A673 (cell line): ENCODE data around the gene IFFO2. TPM values are rescaled to one million over a fixed set of nuclear protein-coding genes. Genes with fewer than 3 reads are reported as not detected.

Experiments used
- BruUV-seq: library from RNA; stranded (reverse); fragments of 400-500 nt; replicated peaks from 2 replicates; lab custom pipeline; 2021; lab: Mats Ljungman, UMichigan
- CTCF ChIA-PET: fragments of 300-600 bp; sonication (Branson Sonifier 250); formaldehyde crosslinking; loops from one replicate; lab custom pipeline; 2022; ENCODE audit warnings: antibody characterized with exemption; lab: Charles Lee
- POLR2A ChIA-PET: fragments of 300-600 bp; sonication (Branson Sonifier 250); formaldehyde crosslinking; loops from one replicate; lab custom pipeline; 2022; ENCODE audit warnings: antibody characterized with exemption; ENCODE audit not compliant: low non-redundant PET; lab: Charles Lee
- DNase-seq: peaks from one replicate; pipeline ENCODE4 v3.0.0-alpha.2; 2015; ENCODE audit warnings: low spot score
- H3K27ac ChIP-seq: fragments of 200-600 bp; sonication (generic); 2 replicates; pipeline ENCODE4 v1.5.1; 2016; ENCODE audit warnings: mixed run types, low read depth, mild to moderate bottlenecking, mixed read lengths, antibody characterized with exemption, low read length; ENCODE audit not compliant: poor library complexity, severe bottlenecking
- H3K27me3 ChIP-seq: fragments of 200-600 bp; sonication (generic); replicated peaks from 2 replicates; pipeline ENCODE4 v1.6.1; 2017; ENCODE audit warnings: mixed run types, low read depth, mild to moderate bottlenecking, mixed read lengths, antibody characterized with exemption, low read length; ENCODE audit not compliant: insufficient read depth, poor library complexity
- H3K36me3 ChIP-seq: fragments of 200-600 bp; sonication (generic); 2 replicates; pipeline ENCODE4 v1.6.1; 2016; ENCODE audit warnings: mixed run types, mild to moderate bottlenecking, mixed read lengths, antibody characterized with exemption, low read length; ENCODE audit not compliant: insufficient read depth, poor library complexity, severe bottlenecking
- H3K4me1 ChIP-seq: fragments of 200-600 bp; sonication (generic); 2 replicates; pipeline ENCODE4 v1.6.1; 2017; ENCODE audit warnings: mixed run types, mild to moderate bottlenecking, mixed read lengths, antibody characterized with exemption, low read length; ENCODE audit not compliant: insufficient read depth, poor library complexity, severe bottlenecking
- H3K4me3 ChIP-seq: fragments of 200-600 bp; sonication (generic); 2 replicates; pipeline ENCODE4 v1.5.1; 2016; ENCODE audit warnings: low read depth, mixed run types, mild to moderate bottlenecking, mixed read lengths, low read length; ENCODE audit not compliant: poor library complexity, severe bottlenecking
- H3K9me3 ChIP-seq: fragments of 200-600 bp; sonication (generic); 2 replicates; pipeline ENCODE4 v1.6.1; 2016; ENCODE audit warnings: mixed run types, low read depth, mild to moderate bottlenecking, mixed read lengths, antibody characterized with exemption, low read length; ENCODE audit not compliant: poor library complexity, severe bottlenecking
- CTCF ChIP-seq: fragments of 300-800, 200-600 bp; sonication (generic); conservative IDR thresholded peaks from 2 replicates; pipeline ENCODE4 v1.5.1; 2017; ENCODE audit warnings: low read depth, mild to moderate bottlenecking, antibody characterized with exemption, low read length, moderate library complexity, mixed read lengths
- EZH2 ChIP-seq: fragments of 200-600 bp; sonication (generic); IDR thresholded peaks from 2 replicates; pipeline ENCODE4 v1.6.1; 2017; ENCODE audit warnings: borderline replicate concordance, low read depth, mild to moderate bottlenecking, mixed read lengths, antibody characterized with exemption, low read length; ENCODE audit not compliant: poor library complexity, severe bottlenecking
- intact Hi-C: fragments of 100-400 bp; cut with micrococcal nuclease; formaldehyde crosslinking; loops from one replicate; pipeline ENCODE4 v1.10.0; 2022; ENCODE audit not compliant: unreplicated experiment
- total RNA-seq: library from RNA; stranded (reverse); gene quantifications from 2 replicates; pipeline ENCODE4 v1.2.3, GENCODE V29; 2021

IFFO2 gene
- total RNA-seq, 1 experiment from 2014 or later: 13.3 TPM

GRCh38 chr1:18878538-18879214 is 77.8 kb downstream of the IFFO2 start:
- no peak for DNase-seq
- Histone ChIP-seq H3K4me3 (no peak overlapping the region), H3K4me1 (peaks cover 9% of the 10 kb centered on the region), H3K27me3 (no peaks in the 10 kb centered on the region), H3K9me3 (no peaks in the 10 kb centered on the region), H3K36me3 (no peaks in the 10 kb centered on the region), H3K27ac (no peak overlapping the region)
- CTCF ChIA-PET: interaction anchor here (1.0 kb wide), 1 partner anchor 27 kb away, joined by 4 read pairs; no protein-coding TSS in a partner anchor
- POLR2A ChIA-PET: no interaction called here
- no TSS peak for BruUV-seq
- TF ChIP-seq CTCF (no peak), EZH2 (no peak)
- intact Hi-C loops: no loop called here

GRCh38 chr1:18877282-18877681 is 79.2 kb downstream of the IFFO2 start:
- Histone ChIP-seq H3K27me3 (no peaks in the 10 kb centered on the region), H3K4me3 (no peak overlapping the region), H3K27ac (no peak overlapping the region), H3K9me3 (no peaks in the 10 kb centered on the region), H3K36me3 (no peaks in the 10 kb centered on the region), H3K4me1 (peaks cover 9% of the 10 kb centered on the region)
- no TSS peak for BruUV-seq
- no peak for DNase-seq
- no peak for TF ChIP-seq EZH2
- no peak for TF ChIP-seq CTCF
- POLR2A ChIA-PET: interaction anchor here (0.7 kb wide), 1 partner anchor 313 kb away, joined by 3 read pairs; no protein-coding TSS in a partner anchor
- intact Hi-C loops: no loop called here
- CTCF ChIA-PET: interaction anchor here (0.5 to 1.0 kb wide), 2 partner anchors 11 to 28 kb away, joined by 4 to 8 read pairs; no protein-coding TSS in a partner anchor

- no peaks in the 10 kb centered on the region for H3K27me3 ChIP-seq
- no peak for DNase-seq
- H3K9me3 ChIP-seq: no peaks in the 10 kb centered on the region
- peaks cover 9% of the 10 kb centered on the region for H3K4me1 ChIP-seq
- POLR2A ChIA-PET: interaction anchor here (0.7 kb wide), 1 partner anchor 285 kb away, joined by 4 read pairs; no protein-coding TSS in a partner anchor
- no peak overlapping the region for H3K4me3 ChIP-seq
- intact Hi-C loops: no loop called here
- BruUV-seq: no TSS peak
- H3K27ac ChIP-seq: no peak overlapping the region
- CTCF ChIA-PET: interaction anchor here (1.6 kb wide), 1 partner anchor 8 kb away, joined by 13 read pairs; no protein-coding TSS in a partner anchor
- no peaks in the 10 kb centered on the region for H3K36me3 ChIP-seq
- TF ChIP-seq CTCF (no peak), EZH2 (no peak)
Observed at GRCh38 chr1:18876210-18876609, 80.3 kb downstream of the IFFO2 start.
